Right lobe of liver (tissue), 6 donors: Measurements from ENCODE around the gene TCP10L. TPM values are rescaled to one million over a fixed set of nuclear protein-coding genes. Genes with fewer than 3 reads are reported as not detected.

Source experiments
- ATAC-seq, 4 donors: fragments of 200-7000 bp; cut with Tn5 transposase; one replicate each; pipeline ENCODE4 v1.9.1; 2020; ENCODE audit warnings: mild to moderate bottlenecking in 4 of 4, moderate library complexity in 4 of 4
- DNase-seq, 3 donors: peaks; one replicate each; pipeline ENCODE4 v3.0.0-alpha.2; 2020
- H3K27ac ChIP-seq, 3 donors: fragments of 200-600 bp; one replicate each; pipeline ENCODE4 v1.8.0; 2022
- H3K27me3 ChIP-seq, 2 donors: fragments of 200-600 bp; one replicate each; pipeline ENCODE4 v1.8.0; 2022
- H3K36me3 ChIP-seq, 4 donors: fragments of 200-600 bp; sonication (generic) in 1 of 4; one replicate each; pipeline versions ENCODE4 v1.5.1 to v1.8.0; 2017 to 2022; ENCODE audit warnings: control low read depth in 1 of 4
- H3K4me1 ChIP-seq, 4 donors: fragments of 200-600 bp; sonication (generic) in 1 of 4; one replicate each; pipeline versions ENCODE4 v1.5.1 to v1.8.0; 2017 to 2022; ENCODE audit warnings: control low read depth in 1 of 4
- H3K4me3 ChIP-seq, 3 donors: fragments of 200-600 bp; one replicate each; pipeline ENCODE4 v1.8.0; 2022
- H3K9me3 ChIP-seq, 4 donors: fragments of 200-600 bp; sonication (generic) in 1 of 4; one replicate each; pipeline versions ENCODE4 v1.5.1 to v1.8.0; 2017 to 2022; ENCODE audit warnings: control low read depth in 1 of 4
- POLR2A ChIP-seq: fragments of 450-650 bp; IDR thresholded peaks from one replicate; pipeline ENCODE4 v1.6.1; 2017; ENCODE audit warnings: antibody characterized with exemption, mild to moderate bottlenecking
- WGBS: methylation state at CpG from one replicate; pipeline ENCODE4 v1.1.6; 2018; ENCODE audit warnings: low coverage, low lambda C conversion rate; ENCODE audit not compliant: insufficient coverage; ENCODE audit errors: missing lambda C conversion rate; 5-methylcytosine and 5-hydroxymethylcytosine counted together
- intact Hi-C, 2 donors: fragments of 100-400 bp; cut with DNase I; formaldehyde crosslinking; loops; one replicate each; pipeline versions ENCODE4 v1.11.2 to v1.14.1; 2022
- small RNA-seq, 2 experiments: library from RNA; depleted of rRNA; stranded (forward); fragments of <200 nt; gene quantifications; one replicate each; pipeline ENCODE3, GENCODE V24; 2016
- total RNA-seq, 6 experiments: library from RNA; depleted of rRNA in 2 of 6; stranded (reverse); fragments of >200 nt in 2 of 6; fragmentation: NEBNext Ultra II Directional in 3 of 6; extraction: Animal tissue kit (Norgen Biotek cat#: 25700) in 3 of 6; gene quantifications; one replicate each; pipeline versions ENCODE4 v1.1.0 to v1.2.4, GENCODE V29; 2016 to 2023
- TF ChIP-seq, protein P1 (sequence below), 4 donors: fragments of 200-600 bp in 3 of 4; fragments of 450-650 bp in 1 of 4; IDR thresholded peaks; one replicate each; pipeline versions ENCODE4 v1.5.1 to v1.8.0; 2016 to 2022; ENCODE audit warnings: antibody characterized with exemption in 4 of 4, mild to moderate bottlenecking in 2 of 4
- donor health status: DM: no; HTN: yes; CAD: no.
- donor health status: DM: no; HTN: no; CAD: no.
- donor health status: DM: no; HTN: no; CAD: no.
- donor health status: DM: no; HTN: yes; CAD: no.
- donor health status: DM: no; HTN: yes; CAD: no.

TCP10L gene
- total RNA-seq, 6 experiments from 2014 or later: 1.5 to 7.1 (median 3.8) TPM

DNA sequence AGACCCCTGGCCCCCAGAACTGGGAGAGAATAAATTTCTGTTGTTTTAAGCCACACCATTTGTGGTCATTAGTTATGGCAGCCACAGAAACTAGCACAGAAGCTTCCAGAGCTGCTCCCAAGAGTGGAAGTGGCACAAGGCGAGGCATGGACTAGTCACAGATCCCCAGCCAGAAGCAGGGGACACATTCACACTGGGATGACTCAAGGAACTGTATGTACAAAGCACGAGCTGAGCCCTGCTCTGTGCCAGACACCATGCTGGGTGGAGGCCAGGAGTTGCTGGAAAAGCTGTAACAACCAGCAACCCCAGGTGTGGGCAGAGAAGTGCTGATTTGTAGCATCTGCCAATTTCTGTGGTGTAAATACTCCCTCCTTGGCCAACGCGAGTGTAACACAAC lies 55.6 kb downstream of the TCP10L start:
- no peak for ATAC-seq
- intact Hi-C loops: no loop called here
- no peak for DNase-seq
- H3K4me3 ChIP-seq: no peak overlapping the region
- no peaks in the 10 kb centered on the region for H3K36me3 ChIP-seq
- no peaks in the 10 kb centered on the region for H3K27me3 ChIP-seq
- no peaks in the 10 kb centered on the region for H3K9me3 ChIP-seq
- TF ChIP-seq POLR2A: no peak
- TF ChIP-seq, protein P1, sequence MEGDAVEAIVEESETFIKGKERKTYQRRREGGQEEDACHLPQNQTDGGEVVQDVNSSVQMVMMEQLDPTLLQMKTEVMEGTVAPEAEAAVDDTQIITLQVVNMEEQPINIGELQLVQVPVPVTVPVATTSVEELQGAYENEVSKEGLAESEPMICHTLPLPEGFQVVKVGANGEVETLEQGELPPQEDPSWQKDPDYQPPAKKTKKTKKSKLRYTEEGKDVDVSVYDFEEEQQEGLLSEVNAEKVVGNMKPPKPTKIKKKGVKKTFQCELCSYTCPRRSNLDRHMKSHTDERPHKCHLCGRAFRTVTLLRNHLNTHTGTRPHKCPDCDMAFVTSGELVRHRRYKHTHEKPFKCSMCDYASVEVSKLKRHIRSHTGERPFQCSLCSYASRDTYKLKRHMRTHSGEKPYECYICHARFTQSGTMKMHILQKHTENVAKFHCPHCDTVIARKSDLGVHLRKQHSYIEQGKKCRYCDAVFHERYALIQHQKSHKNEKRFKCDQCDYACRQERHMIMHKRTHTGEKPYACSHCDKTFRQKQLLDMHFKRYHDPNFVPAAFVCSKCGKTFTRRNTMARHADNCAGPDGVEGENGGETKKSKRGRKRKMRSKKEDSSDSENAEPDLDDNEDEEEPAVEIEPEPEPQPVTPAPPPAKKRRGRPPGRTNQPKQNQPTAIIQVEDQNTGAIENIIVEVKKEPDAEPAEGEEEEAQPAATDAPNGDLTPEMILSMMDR (IDR thresholded peaks at IDR 0.05): no peak
- no peak overlapping the region for H3K27ac ChIP-seq
- 75% methylated on average over 4 of the region's 4 CpGs for WGBS
- no peaks in the 10 kb centered on the region for H3K4me1 ChIP-seq

DNA sequence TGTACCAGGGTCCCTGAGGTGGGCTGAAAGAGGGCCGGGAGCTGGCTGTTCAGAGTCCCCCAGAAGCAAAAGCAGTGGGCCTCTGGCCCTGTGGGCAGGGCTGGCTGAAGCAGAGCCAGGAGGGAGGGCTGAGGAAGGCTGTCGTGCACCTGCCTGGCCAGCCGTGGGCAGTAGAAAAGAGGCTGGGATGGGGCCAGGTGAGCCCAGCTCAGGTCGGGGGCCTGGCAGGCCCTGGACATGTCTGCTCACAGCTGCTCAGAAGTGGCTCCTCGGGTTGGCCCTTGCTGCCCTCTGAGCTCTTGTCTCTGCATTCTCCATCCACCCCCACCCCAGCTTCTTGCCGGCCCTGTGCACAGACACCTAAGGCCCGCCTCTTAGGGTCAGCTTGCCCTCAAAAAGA lies 60.0 kb downstream of the TCP10L start:
- TF ChIP-seq, protein P1 (IDR thresholded peaks at IDR 0.05): no peak
- TF ChIP-seq POLR2A: no peak
- no peak overlapping the region for H3K4me3 ChIP-seq
- intact Hi-C loops: no loop called here
- H3K36me3 ChIP-seq: no peaks in the 10 kb centered on the region
- ATAC-seq (no peak), DNase-seq (no peak)
- no peaks in the 10 kb centered on the region for H3K4me1 ChIP-seq
- H3K27ac ChIP-seq: peak overlapping the region in 1 of 3 donors; percentile 60
- no peaks in the 10 kb centered on the region for H3K9me3 ChIP-seq
- 81% methylated on average over 5 of the region's 7 CpGs for whole genome bisulfite sequencing
- no peaks in the 10 kb centered on the region for H3K27me3 ChIP-seq

DNA sequence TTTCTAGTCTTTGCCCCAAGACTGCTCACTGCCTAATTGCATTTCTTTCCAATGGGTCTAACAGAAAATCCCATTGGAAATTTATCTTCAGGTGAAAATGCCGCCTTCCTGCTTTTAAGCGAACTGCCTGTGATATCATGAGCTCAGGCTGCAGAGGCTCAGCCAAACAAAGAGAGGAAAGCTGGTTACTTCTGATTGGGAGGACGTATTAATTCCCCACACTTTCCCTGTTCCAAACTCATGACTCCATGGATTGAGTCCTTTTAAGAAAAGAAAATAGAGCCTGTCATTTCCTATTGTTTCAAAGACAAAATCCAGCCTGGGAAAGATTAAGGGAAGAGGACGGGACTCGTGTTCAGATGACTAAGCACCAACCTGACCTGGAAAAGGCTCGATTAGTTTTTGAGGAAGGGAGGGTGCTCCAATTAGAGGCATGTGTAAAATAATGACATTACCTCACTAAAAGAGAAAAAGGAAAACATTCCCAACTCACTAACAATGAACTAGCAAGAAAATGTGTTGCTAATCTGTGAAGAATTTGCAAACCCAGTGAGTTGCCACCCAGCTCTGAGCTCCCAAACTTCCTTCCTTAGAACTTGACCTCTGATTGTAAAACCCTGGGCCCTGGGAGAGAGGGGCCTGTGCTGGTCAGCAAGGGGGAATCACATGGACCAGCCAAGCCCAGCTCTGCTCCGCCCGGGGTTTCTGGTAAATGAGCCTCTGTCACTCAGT lies 61.2 kb downstream of the TCP10L start:
- 66% methylated on average over 8 of the region's 8 CpGs for WGBS
- TF ChIP-seq POLR2A: no peak
- TF ChIP-seq, protein P1 (IDR thresholded peaks at IDR 0.05): no peak
- ATAC-seq (peak; percentile 41 to 68 (median 55)), DNase-seq (peak in 1 of 3 donors; percentile 30)
- Histone ChIP-seq H3K27ac (peak overlapping the region in 2 of 3 donors; percentile 21 to 60), H3K9me3 (no peaks in the 10 kb centered on the region), H3K27me3 (no peaks in the 10 kb centered on the region), H3K4me1 (no peaks in the 10 kb centered on the region), H3K4me3 (no peak overlapping the region), H3K36me3 (no peaks in the 10 kb centered on the region)
- intact Hi-C loops: no loop called here

Small RNAs within 50 kb of the gene (small RNA-seq; reads per million reads assigned to genes)
- 0 reads per million in 2 experiments for gene RF00438
- 0 to 0.58 reads per million in 2 experiments for gene RNA5SP490

Other genes with a start within 250 kb of the TCP10L start
- 10 to 100 TPM in 3 of 6 experiments, 1 to 10 TPM in 3; 6.3 to 13.6 (median 9.8) TPM for gene URB1, start 192.5 kb downstream of the TCP10L start, total RNA-seq
- 1 to 10 TPM; 2.4 to 5.9 (median 4.2) TPM for gene EVA1C, start 172.8 kb downstream of the TCP10L start, total RNA-seq
- 10 to 100 TPM in 5 of 6 experiments, 1 to 10 TPM in 1; 8.6 to 15.3 (median 11.6) TPM for gene CFAP298, start 26.9 kb upstream of the TCP10L start, total RNA-seq
- gene SYNJ1, start 142.5 kb upstream of the TCP10L start, total RNA-seq: 1 to 10 TPM; 5.6 to 8.7 (median 6.9) TPM
- 10 to 100 TPM; 12.6 to 18.0 (median 15.5) TPM for gene PAXBP1, start 186.2 kb upstream of the TCP10L start, total RNA-seq